Pancreas (tissue), 10 donors: ENCODE data around the gene GRM5. TPM values are rescaled to one million over a fixed set of nuclear protein-coding genes. Genes with fewer than 3 reads are reported as not detected.

ENCODE experiments used
- ATAC-seq, 4 donors: fragments of 200-7000 bp; cut with Tn5 transposase; one replicate each; pipeline versions ENCODE4 v1.8.0 to v1.9.1; 2020; ENCODE audit warnings: mild to moderate bottlenecking in 4 of 4, moderate library complexity in 4 of 4
- DNase-seq, 6 donors: peaks; one replicate each; pipeline ENCODE4 v3.0.0-alpha.2; 2020
- FAIRE-seq: peaks from 2 replicates; lab custom pipeline; 2012; peaks lifted over from hg19 to GRCh38; lab: Jason Lieb, UNC
- H3K27ac ChIP-seq, 4 donors: fragments of 200-600 bp; sonication (generic); 1 replicate in 3 of 4; 2 replicates in 1 of 4; pipeline versions ENCODE4 v1.5.0 to v1.8.0; 2020
- H3K27me3 ChIP-seq, 4 donors: fragments of 200-600 bp; one replicate each; pipeline ENCODE4 v1.8.0; 2021
- H3K36me3 ChIP-seq, 3 donors: fragments of 200-600 bp; sonication (generic) in 1 of 3; one replicate each; pipeline versions ENCODE4 v1.5.0 to v1.8.0; 2020 to 2021
- H3K4me1 ChIP-seq, 3 donors: fragments of 200-600 bp; one replicate each; pipeline ENCODE4 v1.8.0; 2021
- H3K4me3 ChIP-seq, 4 donors: fragments of 200-600 bp; sonication (generic) in 2 of 4; one replicate each; pipeline versions ENCODE4 v1.5.0 to v1.8.0; 2020 to 2021
- H3K9me3 ChIP-seq, 4 donors: fragments of 200-600 bp; one replicate each; pipeline ENCODE4 v1.8.0; 2021
- WGBS, 2 donors: extraction: QIAGEN DNeasy Blood & Tissue Kit; methylation state at CpG; one replicate each; pipeline ENCODE4 v1.1.7; 2013; 5-methylcytosine and 5-hydroxymethylcytosine counted together
- intact Hi-C, 3 donors: fragments of 100-400 bp; cut with DNase I; formaldehyde crosslinking; loops; one replicate each; pipeline versions ENCODE4 v1.11.1 to v1.14.2; 2022
- polyA plus RNA-seq, 2 donors: library from polyadenylated mRNA; stranded (reverse); fragments of 200-250 nt; gene quantifications; one replicate each; pipeline ENCODE4 v1.2.3, GENCODE V29; 2013
- total RNA-seq, 6 donors: library from RNA; stranded (reverse); fragmentation: NEBNext Ultra II Directional in 4 of 6; extraction: Animal tissue kit (Norgen Biotek cat#: 25700) in 4 of 6; gene quantifications; one replicate each; pipeline versions ENCODE4 v1.2.1 to v1.2.4, GENCODE V29; 2021 to 2023
- TF ChIP-seq, protein P1 (sequence below), 4 donors: fragments of 200-600 bp; sonication (generic) in 3 of 4; IDR thresholded peaks; one replicate each; pipeline versions ENCODE4 v1.5.0 to v1.8.0; 2021; ENCODE audit warnings: antibody characterized with exemption in 4 of 4
- donor health status: healthy with polysubstance abuse.
- donor health status: DM: no; HTN: no; CAD: no; lungs with moderate emphysema.
- donor health status: DM: no; HTN: no; CAD: no.
- donor health status: control.
- donor health status: control.
- donor health status: Bipolar disorder and iron deficiency.
- donor health status: DM: yes; HTN: yes; CAD: no.
- donor health status: DM: no; HTN: no; CAD: no.
- donor health status: DM: no; HTN: no; CAD: no.
- donor health status: DM: yes; HTN: yes; CAD: no.

Gene GRM5
- total and polyA plus RNA-seq, 8 donors, result 0.02 to 0.06 (median 0.06) TPM; not detected in 5

DNA sequence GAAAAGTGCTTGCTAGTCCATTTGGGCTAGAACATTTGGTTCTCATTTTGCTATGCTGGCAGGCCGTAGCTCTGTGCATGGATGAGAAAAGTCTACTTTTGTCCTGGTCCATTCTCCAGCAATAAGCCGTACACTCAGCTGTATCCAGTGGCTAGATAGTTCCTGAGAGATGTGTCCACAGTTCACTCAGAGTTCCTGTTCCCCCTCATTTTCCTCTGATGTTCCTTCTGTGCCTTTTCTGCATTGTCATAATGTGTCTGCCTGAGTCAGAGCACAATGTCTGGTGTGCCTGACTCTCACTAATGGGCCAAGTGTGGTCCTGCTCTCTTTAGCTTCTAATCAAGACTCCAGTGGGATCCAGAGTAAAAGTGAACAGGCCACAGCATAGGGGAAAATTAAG, 512.6 kb downstream of the GRM5 start:
- FAIRE-seq (no peak), DNase-seq (no peak), ATAC-seq (no peak)
- 61 to 74% methylated on average over 2 of the region's 2 CpGs for WGBS, 2 donors
- intact Hi-C loops, result loop anchor here in 1 of 3 donors (10.0 kb wide), 1 partner anchor 1198 kb away; no protein-coding TSS in a partner anchor
- H3K27ac ChIP-seq, result no peak overlapping the region
- H3K4me1 ChIP-seq, result no peaks in the 10 kb centered on the region
- no peaks in the 10 kb centered on the region for H3K27me3 ChIP-seq
- H3K4me3 ChIP-seq, result no peak overlapping the region
- TF ChIP-seq, protein P1, sequence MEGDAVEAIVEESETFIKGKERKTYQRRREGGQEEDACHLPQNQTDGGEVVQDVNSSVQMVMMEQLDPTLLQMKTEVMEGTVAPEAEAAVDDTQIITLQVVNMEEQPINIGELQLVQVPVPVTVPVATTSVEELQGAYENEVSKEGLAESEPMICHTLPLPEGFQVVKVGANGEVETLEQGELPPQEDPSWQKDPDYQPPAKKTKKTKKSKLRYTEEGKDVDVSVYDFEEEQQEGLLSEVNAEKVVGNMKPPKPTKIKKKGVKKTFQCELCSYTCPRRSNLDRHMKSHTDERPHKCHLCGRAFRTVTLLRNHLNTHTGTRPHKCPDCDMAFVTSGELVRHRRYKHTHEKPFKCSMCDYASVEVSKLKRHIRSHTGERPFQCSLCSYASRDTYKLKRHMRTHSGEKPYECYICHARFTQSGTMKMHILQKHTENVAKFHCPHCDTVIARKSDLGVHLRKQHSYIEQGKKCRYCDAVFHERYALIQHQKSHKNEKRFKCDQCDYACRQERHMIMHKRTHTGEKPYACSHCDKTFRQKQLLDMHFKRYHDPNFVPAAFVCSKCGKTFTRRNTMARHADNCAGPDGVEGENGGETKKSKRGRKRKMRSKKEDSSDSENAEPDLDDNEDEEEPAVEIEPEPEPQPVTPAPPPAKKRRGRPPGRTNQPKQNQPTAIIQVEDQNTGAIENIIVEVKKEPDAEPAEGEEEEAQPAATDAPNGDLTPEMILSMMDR (IDR thresholded peaks at IDR 0.05), result no peak
- no peaks in the 10 kb centered on the region for H3K36me3 ChIP-seq
- no peaks in the 10 kb centered on the region for H3K9me3 ChIP-seq

DNA sequence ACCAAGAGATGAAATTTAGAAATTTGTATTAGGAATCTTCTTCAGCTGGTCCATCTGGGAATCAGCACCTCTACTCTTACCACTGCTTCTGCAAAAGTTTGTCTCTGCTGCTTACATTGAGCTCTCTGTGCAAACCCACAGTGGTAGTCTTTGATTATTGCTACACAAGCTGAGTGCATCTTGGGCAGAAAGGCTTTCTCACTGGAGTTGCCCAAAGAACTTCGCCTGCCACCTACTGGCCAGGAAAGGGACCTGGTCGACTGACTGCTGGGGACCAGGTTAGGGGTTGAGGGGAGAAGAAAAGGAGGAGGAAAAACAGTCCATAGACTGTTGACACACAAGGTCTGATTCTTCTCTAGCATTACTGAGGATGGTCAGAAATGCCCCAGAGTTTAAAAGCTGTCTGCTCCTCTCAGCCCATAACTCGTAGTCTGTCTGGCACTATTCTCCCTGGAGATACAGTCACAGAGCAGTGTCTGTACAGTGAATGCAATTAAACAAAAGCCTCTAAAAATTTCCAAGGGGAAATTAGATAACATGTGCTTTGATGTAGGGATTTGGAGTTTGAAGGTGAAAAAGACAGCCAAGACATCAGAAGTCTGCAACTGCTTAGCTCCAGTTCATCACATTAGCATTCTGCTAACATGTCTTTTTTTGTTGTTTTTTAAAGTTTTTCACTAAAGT, 513.3 kb downstream of the GRM5 start:
- WGBS, 2 donors, result 30 to 67% methylated on average over 3 of the region's 3 CpGs

DNA sequence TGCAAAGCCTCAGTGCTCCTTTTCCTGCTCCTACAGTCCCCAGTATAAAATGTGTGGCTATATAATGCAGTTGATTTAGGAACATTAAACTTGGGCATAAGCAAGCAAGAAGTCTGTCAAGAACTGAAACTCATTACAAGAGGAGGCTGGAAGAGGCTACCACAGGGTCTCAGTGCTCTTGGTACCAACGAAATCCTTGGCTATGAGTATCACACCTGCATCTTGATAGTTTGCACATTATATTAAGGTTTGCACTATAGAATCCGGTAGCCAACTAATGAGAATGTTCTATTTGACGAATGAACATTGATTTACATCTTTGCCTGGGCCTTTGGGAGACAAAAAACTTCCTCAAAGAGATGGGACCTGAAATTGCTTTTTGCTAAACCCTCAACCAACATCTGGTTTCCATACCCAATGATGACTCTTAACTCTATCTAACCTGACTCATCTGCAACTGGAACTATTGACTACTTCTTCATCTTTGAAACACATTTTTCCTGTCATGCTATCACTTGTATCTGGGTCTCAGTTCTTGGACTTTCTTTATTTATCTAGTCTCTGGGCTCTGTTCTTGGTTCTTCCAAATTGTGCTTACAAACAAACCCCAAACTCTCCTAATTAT, 521.0 kb downstream of the GRM5 start:
- no peaks in the 10 kb centered on the region for H3K4me1 ChIP-seq
- no peaks in the 10 kb centered on the region for H3K9me3 ChIP-seq
- no peaks in the 10 kb centered on the region for H3K27me3 ChIP-seq
- H3K4me3 ChIP-seq, result no peak overlapping the region
- no peak for DNase-seq
- intact Hi-C loops, result no loop called here
- no peaks in the 10 kb centered on the region for H3K36me3 ChIP-seq
- WGBS, 2 donors, result 51 to 56% methylated on average over 3 of the region's 3 CpGs
- ATAC-seq, result no peak
- no peak for FAIRE-seq
- no peak overlapping the region for H3K27ac ChIP-seq
- TF ChIP-seq, protein P1 (IDR thresholded peaks at IDR 0.05), result no peak

More for the DNA sequence above, 513.3 kb downstream of the GRM5 start:
- Histone ChIP-seq H3K4me3 (no peak overlapping the region), H3K4me1 (no peaks in the 10 kb centered on the region), H3K27me3 (no peaks in the 10 kb centered on the region), H3K9me3 (no peaks in the 10 kb centered on the region), H3K27ac (no peak overlapping the region), H3K36me3 (no peaks in the 10 kb centered on the region)
- FAIRE-seq (no peak), ATAC-seq (peak; percentile 53 to 85 (median 79)), DNase-seq (peak in 5 of 6 donors; percentile 17 to 57 (median 38))
- TF ChIP-seq, protein P1 (IDR thresholded peaks at IDR 0.05), result peak; percentile 24 to 57 (median 46)
- intact Hi-C loops, result loop anchor here in 1 of 3 donors (10.0 kb wide), 1 partner anchor 1198 kb away; no protein-coding TSS in a partner anchor

DNA sequence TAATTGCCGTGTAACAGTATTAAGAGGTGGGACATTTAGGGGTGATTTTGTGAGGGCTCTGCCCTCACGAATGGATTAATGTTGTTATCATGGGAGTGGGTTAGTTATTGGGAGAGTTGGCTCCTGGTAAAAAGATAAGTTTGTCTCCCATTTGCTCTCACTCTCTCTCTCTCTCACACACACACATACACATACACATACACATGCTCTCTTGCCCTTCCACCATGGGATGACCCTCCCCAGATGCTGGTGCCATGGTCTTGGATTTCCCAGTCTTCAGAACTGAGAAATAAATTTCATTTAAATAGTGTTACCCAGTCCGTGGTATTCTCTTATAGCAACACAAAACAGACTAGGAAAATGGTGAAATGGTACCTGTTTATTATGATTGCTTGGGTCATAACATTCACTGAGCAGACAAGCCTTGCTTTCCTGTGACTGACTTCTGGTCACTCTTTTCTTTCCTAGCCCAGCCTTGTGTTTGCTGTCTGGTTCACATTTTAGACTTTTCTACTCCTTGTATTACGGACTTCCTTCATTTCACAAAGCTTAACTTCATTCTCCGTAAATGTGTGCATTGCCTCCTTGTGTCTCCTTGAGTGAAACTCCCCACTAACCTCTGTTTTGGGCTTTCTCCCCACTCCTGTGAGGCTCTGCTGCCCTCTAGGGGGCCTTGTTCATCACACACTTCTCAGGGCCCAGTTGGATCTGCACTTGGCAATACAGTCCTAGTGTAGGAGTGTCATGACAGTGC, 521.7 kb downstream of the GRM5 start:
- Histone ChIP-seq H3K9me3 (no peaks in the 10 kb centered on the region), H3K27me3 (no peaks in the 10 kb centered on the region), H3K36me3 (no peaks in the 10 kb centered on the region), H3K27ac (no peak overlapping the region), H3K4me1 (no peaks in the 10 kb centered on the region), H3K4me3 (no peak overlapping the region)
- FAIRE-seq (peak; percentile 86), DNase-seq (peak; percentile 50 to 81 (median 62)), ATAC-seq (peak; percentile 96 to 100 (median 100))
- intact Hi-C loops, result no loop called here
- 38 to 49% methylated on average over 5 of the region's 5 CpGs for WGBS, 2 donors
- TF ChIP-seq, protein P1 (IDR thresholded peaks at IDR 0.05), result peak; percentile 77 to 88 (median 84)
